ENCODE results near the gene FHL1. TPM values are rescaled to one million over a fixed set of nuclear protein-coding genes. Genes with fewer than 3 reads are reported as not detected.

The FHL1 gene
- total RNA-seq, 1 experiment from 2014 or later: 156 TPM

GRCh38 chrX:136209016-136209738 lies 61.8 kb downstream of the FHL1 start:
- Histone ChIP-seq H3K27me3 (no peaks in the 10 kb centered on the region), H3K9me3 (no peaks in the 10 kb centered on the region), H3K36me3 (peaks cover 2% of the 10 kb centered on the region), H3K4me3 (no peak overlapping the region)
- DNase-seq: peak; percentile 40

GRCh38 chrX:136209751-136210150 lies 62.4 kb downstream of the FHL1 start:
- Histone ChIP-seq H3K9me3 (no peaks in the 10 kb centered on the region), H3K4me3 (no peak overlapping the region), H3K36me3 (peaks cover 2% of the 10 kb centered on the region), H3K27me3 (no peaks in the 10 kb centered on the region)
- no peak for DNase-seq

GRCh38 chrX:136210243-136210642 lies 62.9 kb downstream of the FHL1 start:
- Histone ChIP-seq H3K4me3 (no peak overlapping the region), H3K36me3 (peaks cover 5% of the 10 kb centered on the region), H3K9me3 (no peaks in the 10 kb centered on the region), H3K27me3 (no peaks in the 10 kb centered on the region)
- no peak for DNase-seq

- no peak for DNase-seq
These were observed 63.5 kb downstream of the FHL1 start for GRCh38 chrX:136210806-136211205.

GRCh38 chrX:136211766-136212556 lies 64.6 kb downstream of the FHL1 start:
- Histone ChIP-seq H3K27me3 (no peaks in the 10 kb centered on the region), H3K9me3 (no peaks in the 10 kb centered on the region), H3K4me3 (no peak overlapping the region), H3K36me3 (peaks cover 16% of the 10 kb centered on the region)
- no peak for DNase-seq

More at GRCh38 chrX:136210806-136211205, 63.5 kb downstream of the FHL1 start:
- Histone ChIP-seq H3K4me3 (no peak overlapping the region), H3K36me3 (peaks cover 10% of the 10 kb centered on the region), H3K9me3 (no peaks in the 10 kb centered on the region), H3K27me3 (no peaks in the 10 kb centered on the region)

GRCh38 chrX:136212557-136213111 lies 65.3 kb downstream of the FHL1 start:
- Histone ChIP-seq H3K4me3 (no peak overlapping the region), H3K36me3 (peaks cover 18% of the 10 kb centered on the region), H3K9me3 (no peaks in the 10 kb centered on the region), H3K27me3 (no peaks in the 10 kb centered on the region)
- no peak for DNase-seq

- H3K36me3 ChIP-seq: peaks cover 23% of the 10 kb centered on the region
- DNase-seq: peak; percentile 66
These were observed 67.2 kb downstream of the FHL1 start for GRCh38 chrX:136214551-136214950.

GRCh38 chrX:136215559-136215958 lies 68.2 kb downstream of the FHL1 start:
- DNase-seq: no peak
- Histone ChIP-seq H3K4me3 (no peak overlapping the region), H3K9me3 (no peaks in the 10 kb centered on the region), H3K27me3 (no peaks in the 10 kb centered on the region), H3K36me3 (peaks cover 30% of the 10 kb centered on the region)

More at GRCh38 chrX:136214551-136214950, 67.2 kb downstream of the FHL1 start:
- Histone ChIP-seq H3K9me3 (no peaks in the 10 kb centered on the region), H3K4me3 (no peak overlapping the region), H3K27me3 (no peaks in the 10 kb centered on the region)

GRCh38 chrX:136219893-136220292 lies 72.6 kb downstream of the FHL1 start:
- H3K27me3 ChIP-seq: no peaks in the 10 kb centered on the region
- no peak overlapping the region for H3K4me3 ChIP-seq
- peaks cover 42% of the 10 kb centered on the region for H3K36me3 ChIP-seq
- DNase-seq: no peak
- H3K9me3 ChIP-seq: no peaks in the 10 kb centered on the region

GRCh38 chrX:136220540-136220939 lies 73.2 kb downstream of the FHL1 start:
- H3K4me3 ChIP-seq: no peak overlapping the region
- peaks cover 37% of the 10 kb centered on the region for H3K36me3 ChIP-seq
- H3K27me3 ChIP-seq: no peaks in the 10 kb centered on the region
- no peaks in the 10 kb centered on the region for H3K9me3 ChIP-seq
- DNase-seq: no peak

GRCh38 chrX:136220951-136221350 lies 73.6 kb downstream of the FHL1 start:
- DNase-seq: no peak
- H3K9me3 ChIP-seq: no peaks in the 10 kb centered on the region

GRCh38 chrX:136221851-136222513 lies 74.6 kb downstream of the FHL1 start:
- Histone ChIP-seq H3K9me3 (no peaks in the 10 kb centered on the region), H3K27me3 (no peaks in the 10 kb centered on the region), H3K4me3 (no peak overlapping the region), H3K36me3 (peaks cover 37% of the 10 kb centered on the region)
- DNase-seq: no peak

More at GRCh38 chrX:136220951-136221350, 73.6 kb downstream of the FHL1 start:
- Histone ChIP-seq H3K36me3 (peaks cover 35% of the 10 kb centered on the region), H3K4me3 (no peak overlapping the region), H3K27me3 (no peaks in the 10 kb centered on the region)

GRCh38 chrX:136227074-136227473 lies 79.7 kb downstream of the FHL1 start:
- no peak for DNase-seq
- Histone ChIP-seq H3K36me3 (peaks cover 39% of the 10 kb centered on the region), H3K27me3 (no peaks in the 10 kb centered on the region), H3K4me3 (no peak overlapping the region), H3K9me3 (no peaks in the 10 kb centered on the region)

- Histone ChIP-seq H3K4me3 (no peak overlapping the region), H3K27me3 (no peaks in the 10 kb centered on the region), H3K9me3 (no peaks in the 10 kb centered on the region), H3K36me3 (peaks cover 38% of the 10 kb centered on the region)
- DNase-seq: no peak
These were observed 80.9 kb downstream of the FHL1 start for GRCh38 chrX:136227948-136228838.

- DNase-seq: no peak
- H3K4me3 ChIP-seq: no peak overlapping the region
- peaks cover 39% of the 10 kb centered on the region for H3K36me3 ChIP-seq
- H3K27me3 ChIP-seq: no peaks in the 10 kb centered on the region
- H3K9me3 ChIP-seq: no peaks in the 10 kb centered on the region
These were observed 81.5 kb downstream of the FHL1 start for GRCh38 chrX:136228839-136229207.

- H3K27me3 ChIP-seq: no peaks in the 10 kb centered on the region
- no peak overlapping the region for H3K4me3 ChIP-seq
- H3K36me3 ChIP-seq: peaks cover 51% of the 10 kb centered on the region
- no peaks in the 10 kb centered on the region for H3K9me3 ChIP-seq
- no peak for DNase-seq
These were observed 89.7 kb downstream of the FHL1 start for GRCh38 chrX:136237074-136237473.

All from MG63 (cell line).